ENCODE measurements around the gene TFEC. TPM values are rescaled to one million over a fixed set of nuclear protein-coding genes. Genes with fewer than 3 reads are reported as not detected.

TFEC gene
- total and polyA plus RNA-seq, 2 experiments from 2014 or later: not detected

GRCh38 chr7:115965236-115965635 lies 65.3 kb downstream of the TFEC start:
- Histone ChIP-seq H3K9me2 (ENCODE audit: insufficient read depth) (no peaks in the 10 kb centered on the region; the same call in 1 of the 2 replicates), H3K4me1 (ENCODE audit: insufficient read depth) (peaks cover 10% of the 10 kb centered on the region; the same call in 1 of the 2 replicates), H3K36me3 (ENCODE audit: insufficient read depth) (no peaks in the 10 kb centered on the region), H3F3A (replicated peaks; ENCODE audit: low read depth) (no peaks in the 10 kb centered on the region), H3K27ac (ENCODE audit: low read depth) (no peak overlapping the region), H3K4me3 (no peak overlapping the region), H3K79me2 (replicated peaks; ENCODE audit: insufficient read depth) (no peaks in the 10 kb centered on the region), H3K4me2 (no peak overlapping the region), H2AFZ (no peak overlapping the region), H4K20me1 (replicated peaks; ENCODE audit: insufficient read depth) (no peaks in the 10 kb centered on the region), H3K27me3 (ENCODE audit: insufficient read depth) (no peaks in the 10 kb centered on the region)
- Mint-ChIP-seq H3K9me3 (no peaks in the 10 kb centered on the region), H3K27ac (no peak overlapping the region), H3K4me3 (no peak overlapping the region), H3K36me3 (ENCODE audit: low read depth) (no peaks in the 10 kb centered on the region), H3K4me1 (peaks cover 12% of the 10 kb centered on the region; the same call in 2 of the 3 replicates), H3K27me3 (ENCODE audit: insufficient read depth, low read depth, poor library complexity) (no peaks in the 10 kb centered on the region)
- TF ChIP-seq EZH2phosphoT487 (IDR thresholded peaks at IDR 0.05; ENCODE audit: unreplicated experiment) (no peak), ZNF114 (CRISPR knock-in tag; IDR thresholded peaks at IDR 0.05) (no peak), REST (IDR thresholded peaks at IDR 0.05; ENCODE audit: unreplicated experiment) (no peak), CTCF (conservative IDR thresholded peaks at IDR 0.05; ENCODE audit: low read depth in 2 of 2) (no peak), ZNF462 (CRISPR knock-in tag; IDR thresholded peaks at IDR 0.05) (no peak), NANOG (IDR thresholded peaks at IDR 0.05; ENCODE audit: borderline replicate concordance) (no peak)
- no peak for DNase-seq (ENCODE audit: low spot score)
- ATAC-seq: no peak

All from GM23338 (cell line).